ENCODE data around the gene FAM161A.

DNA sequence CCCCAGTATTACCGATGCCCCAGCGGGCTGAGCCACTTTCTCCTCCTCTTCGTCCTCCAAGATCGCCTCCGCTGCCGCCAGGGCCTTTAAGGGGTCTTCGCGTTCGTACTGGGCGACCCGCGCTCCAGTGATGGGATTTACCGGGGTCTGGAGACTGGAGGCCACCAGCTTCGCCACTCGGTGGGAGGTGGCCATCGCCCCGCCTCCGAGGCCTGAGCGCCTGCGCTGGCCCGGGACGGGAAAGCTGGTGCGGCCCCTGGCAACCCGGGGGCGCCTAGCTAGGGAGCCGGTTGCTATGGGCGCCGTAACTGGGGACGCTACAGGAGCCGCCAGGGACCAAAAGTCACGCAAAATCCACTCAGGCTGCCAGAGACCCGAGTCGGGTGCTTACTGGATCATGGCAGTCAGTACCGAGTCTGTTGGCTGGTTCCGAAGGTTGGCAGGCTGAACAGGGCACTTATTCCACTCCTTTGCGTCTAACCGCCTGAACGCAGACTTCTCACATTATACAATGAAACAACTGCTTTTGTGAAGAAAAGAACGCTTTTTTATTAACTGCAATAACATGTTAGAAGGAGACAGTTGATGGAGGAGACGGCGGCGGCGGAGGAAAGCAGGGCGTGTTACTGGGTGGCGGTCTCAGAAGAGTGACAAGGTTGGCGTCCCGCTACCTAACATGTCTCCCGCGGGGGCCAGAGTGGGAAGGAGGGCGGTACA, at the start of gene FAM161A:
- TF ChIP-seq, protein P1, sequence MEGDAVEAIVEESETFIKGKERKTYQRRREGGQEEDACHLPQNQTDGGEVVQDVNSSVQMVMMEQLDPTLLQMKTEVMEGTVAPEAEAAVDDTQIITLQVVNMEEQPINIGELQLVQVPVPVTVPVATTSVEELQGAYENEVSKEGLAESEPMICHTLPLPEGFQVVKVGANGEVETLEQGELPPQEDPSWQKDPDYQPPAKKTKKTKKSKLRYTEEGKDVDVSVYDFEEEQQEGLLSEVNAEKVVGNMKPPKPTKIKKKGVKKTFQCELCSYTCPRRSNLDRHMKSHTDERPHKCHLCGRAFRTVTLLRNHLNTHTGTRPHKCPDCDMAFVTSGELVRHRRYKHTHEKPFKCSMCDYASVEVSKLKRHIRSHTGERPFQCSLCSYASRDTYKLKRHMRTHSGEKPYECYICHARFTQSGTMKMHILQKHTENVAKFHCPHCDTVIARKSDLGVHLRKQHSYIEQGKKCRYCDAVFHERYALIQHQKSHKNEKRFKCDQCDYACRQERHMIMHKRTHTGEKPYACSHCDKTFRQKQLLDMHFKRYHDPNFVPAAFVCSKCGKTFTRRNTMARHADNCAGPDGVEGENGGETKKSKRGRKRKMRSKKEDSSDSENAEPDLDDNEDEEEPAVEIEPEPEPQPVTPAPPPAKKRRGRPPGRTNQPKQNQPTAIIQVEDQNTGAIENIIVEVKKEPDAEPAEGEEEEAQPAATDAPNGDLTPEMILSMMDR (IDR thresholded peaks at IDR 0.05): no peak
- TF ChIP-seq EZH2 (IDR thresholded peaks at IDR 0.05; ENCODE audit: borderline replicate concordance, insufficient read depth, low read depth, low read length, poor library complexity, severe bottlenecking): no peak

Data from B cell (primary cell).